A549 treated with AZD2906 at 1 μM for 4 hours (cell line): ENCODE data around the gene HSD3B1. TPM values are rescaled to one million over a fixed set of nuclear protein-coding genes. Genes with fewer than 3 reads are reported as not detected.

Source experiments
- total RNA-seq: library from RNA; stranded (reverse); fragments of 200-300 nt; extraction: Qiagen RNA extraction; gene quantifications from 5 replicates; pipeline ENCODE4 v1.2.3, GENCODE V29; 2022

Gene HSD3B1
- 0.03 TPM in 1 of 5 replicates, not detected in the others for total RNA-seq

GRCh38 chr1:119506941-119507340 is at the start of gene HSD3B1:
Gene HSD3B1 (plus strand): TSS chr1:119507210. CDS start chr1:119507477, 267 bp downstream.

Other genes starting within 250 kb of the HSD3B1 start
- not detected in 5 replicates for gene HAO2, start 138.4 kb upstream of the HSD3B1 start, total RNA-seq
- not detected in 5 replicates for gene HSD3B2, start 92.1 kb upstream of the HSD3B1 start, total RNA-seq
- gene ZNF697, start 141.1 kb downstream of the HSD3B1 start, total RNA-seq = 1.4 to 1.7 TPM (median 1.4 TPM) in 5 replicates
- 70.2 to 89.3 TPM (median 81.4 TPM) in 5 replicates for gene PHGDH, start 204.7 kb downstream of the HSD3B1 start, total RNA-seq